Panc1 (cell line): Measurements from ENCODE around the gene DLEU7. TPM values are rescaled to one million over a fixed set of nuclear protein-coding genes. Genes with fewer than 3 reads are reported as not detected.

Source experiments
- ATAC-seq: fragments of 200-7000 bp; cut with Tn5 transposase; 2 replicates; pipeline ENCODE4 v1.9.1; 2020; ENCODE audit warnings: mild to moderate bottlenecking, moderate library complexity
- BruUV-seq: library from RNA; stranded (reverse); fragments of 400-500 nt; replicated peaks from 2 replicates; lab custom pipeline; 2021; lab: Mats Ljungman, UMichigan
- CTCF ChIA-PET: fragments of 300-600 bp; sonication (Branson Sonifier 250); formaldehyde crosslinking; loops from one replicate; lab custom pipeline; 2022; ENCODE audit warnings: antibody characterized with exemption; lab: Charles Lee
- POLR2A ChIA-PET: fragments of 300-600 bp; sonication (Branson Sonifier 250); formaldehyde crosslinking; loops from one replicate; lab custom pipeline; 2022; ENCODE audit warnings: antibody characterized with exemption; lab: Charles Lee
- DNase-seq: peaks from one replicate; pipeline ENCODE4 v3.0.0-alpha.2; 2010; ENCODE audit warnings: low read depth, low spot score
- H3K27ac ChIP-seq: 2 replicates; pipeline ENCODE4 v1.5.1; 2011; ENCODE audit warnings: mild to moderate bottlenecking, low read length, inconsistent platforms
- H3K27me3 ChIP-seq: fragments of 200-500 bp; sonication (Bioruptor generic); 2 replicates; pipeline ENCODE4 v1.6.0; 2014; ENCODE audit warnings: low read length, inconsistent platforms; ENCODE audit not compliant: control insufficient read depth, insufficient read depth
- H3K36me3 ChIP-seq: fragments of 200-500 bp; sonication (Bioruptor generic); 2 replicates; pipeline ENCODE4 v1.5.1; 2014; ENCODE audit warnings: inconsistent platforms, mild to moderate bottlenecking, low read length, moderate library complexity; ENCODE audit not compliant: control insufficient read depth, insufficient read depth
- H3K4me1 ChIP-seq: 2 replicates; pipeline ENCODE4 v1.5.1; 2011; ENCODE audit warnings: inconsistent platforms, mild to moderate bottlenecking, low read length, moderate library complexity; ENCODE audit not compliant: control insufficient read depth, insufficient read depth
- H3K4me3 ChIP-seq, 2 experiments: 2 replicates each; pipeline ENCODE4 v1.5.1; 2011 to 2012; ENCODE audit warnings: low read depth in 2 of 2, low read length in 2 of 2, mild to moderate bottlenecking in 2 of 2, inconsistent platforms in 1 of 2, moderate library complexity in 1 of 2
- H3K9me3 ChIP-seq: fragments of 200-500 bp; sonication (Bioruptor generic); 2 replicates; pipeline ENCODE4 v1.5.1; 2014; ENCODE audit warnings: low read depth, mild to moderate bottlenecking, inconsistent platforms, low read length, moderate library complexity; ENCODE audit not compliant: control insufficient read depth, insufficient read depth
- CTCF ChIP-seq: fragments of 450-650 bp; IDR thresholded peaks from 2 replicates; pipeline ENCODE4 v1.5.1; 2017; ENCODE audit warnings: mild to moderate bottlenecking
- POLR2AphosphoS5 ChIP-seq: IDR thresholded peaks from 2 replicates; pipeline ENCODE4 v1.6.1; 2012; ENCODE audit warnings: mild to moderate bottlenecking, low read depth, low read length, moderate library complexity
- REST ChIP-seq, 2 experiments: IDR thresholded peaks; 2 replicates each; pipeline ENCODE4 v1.6.1; 2011 to 2012; ENCODE audit warnings: low read depth in 2 of 2, control low read depth in 1 of 2, low read length in 1 of 2, mild to moderate bottlenecking in 1 of 2, moderate library complexity in 1 of 2; ENCODE audit not compliant: insufficient read depth in 1 of 2
- SIN3A ChIP-seq: IDR thresholded peaks from 2 replicates; pipeline ENCODE4 v1.6.1; 2012; ENCODE audit warnings: low read depth, mild to moderate bottlenecking, low read length, moderate library complexity, borderline replicate concordance; ENCODE audit not compliant: insufficient read depth
- TCF7L2 ChIP-seq: IDR thresholded peaks from 2 replicates; pipeline ENCODE4 v1.6.1; 2011; ENCODE audit warnings: mild to moderate bottlenecking, low read depth, low read length, inconsistent platforms
- in situ Hi-C: cut with HindIII; loops from 2 replicates; pipeline ENCODE4 v1.10.0; 2016; ENCODE audit warnings: low sequenced_read_pairs, low pct_unique_long_range_greater_than_20kb
- intact Hi-C: fragments of 100-400 bp; cut with micrococcal nuclease; formaldehyde crosslinking; loops from one replicate; pipeline ENCODE4 v1.10.0; 2022; ENCODE audit not compliant: unreplicated experiment
- total RNA-seq: library from RNA; stranded (reverse); gene quantifications from one replicate; pipeline ENCODE4 v1.2.1, GENCODE V29; 2021; ENCODE audit not compliant: unreplicated experiment

The DLEU7 gene
- total RNA-seq, 1 experiment from 2014 or later: not detected

- H3K4me3 ChIP-seq: no peak overlapping the region
- TF ChIP-seq POLR2AphosphoS5 (no peak), SIN3A (no peak), CTCF (no peak), TCF7L2 (no peak), REST (IDR thresholded peaks at IDR 0.05; ENCODE audit: insufficient read depth in 1 of 2, low read depth in 2 of 2, low read length in 1 of 2) (no peak)
- intact Hi-C loops: no loop called here
- H3K27me3 ChIP-seq: no peaks in the 10 kb centered on the region
- H3K27ac ChIP-seq: no peak overlapping the region
- DNase-seq (no peak), ATAC-seq (no peak)
- no peaks in the 10 kb centered on the region for H3K4me1 ChIP-seq
- no TSS peak for BruUV-seq
- no peaks in the 10 kb centered on the region for H3K36me3 ChIP-seq
- CTCF ChIA-PET: no interaction called here
- in situ Hi-C loops: no loop called here
- POLR2A ChIA-PET: no interaction called here
- H3K9me3 ChIP-seq: no peaks in the 10 kb centered on the region
Measured at GRCh38 chr13:50888362-50888761, 44.9 kb upstream of the DLEU7 start.

- DNase-seq (no peak), ATAC-seq (no peak)
- no peaks in the 10 kb centered on the region for H3K9me3 ChIP-seq
- in situ Hi-C loops (no loop called here), intact Hi-C loops (no loop called here)
- no peak for TF ChIP-seq CTCF
- no peak for TF ChIP-seq POLR2AphosphoS5
- no peak for TF ChIP-seq SIN3A
- no peak for TF ChIP-seq TCF7L2
- no peak for TF ChIP-seq REST (IDR thresholded peaks at IDR 0.05; ENCODE audit: insufficient read depth in 1 of 2, low read depth in 2 of 2, low read length in 1 of 2)
- CTCF ChIA-PET: no interaction called here
- no peak overlapping the region for H3K4me3 ChIP-seq
- BruUV-seq: no TSS peak
- H3K4me1 ChIP-seq: no peaks in the 10 kb centered on the region
- no peak overlapping the region for H3K27ac ChIP-seq
- no peaks in the 10 kb centered on the region for H3K36me3 ChIP-seq
- H3K27me3 ChIP-seq: no peaks in the 10 kb centered on the region
- POLR2A ChIA-PET: interaction anchor here (0.7 kb wide), 1 partner anchor 482 kb away, joined by 3 read pairs; no protein-coding TSS in a partner anchor
Measured at GRCh38 chr13:50887151-50887550, 43.7 kb upstream of the DLEU7 start.
